Smooth muscle cell (in vitro differentiated cells): ENCODE results near the gene COMMD4. TPM values are rescaled to one million over a fixed set of nuclear protein-coding genes. Genes with fewer than 3 reads are reported as not detected.
A peak's percentile ranks its signal among the peaks of the same experiment; 100 is the strongest.
"Not testable (repeated sequence)": the region's sequence is repeated elsewhere in the genome, so short reads cannot be mapped to it uniquely, and the experiment has no call there.

Experiments used
- DNase-seq: peaks from one replicate; lab custom pipeline; 2025; ENCODE audit not compliant: unreplicated experiment; lab: John Stamatoyannopoulos, UW
- H2AFZ ChIP-seq: fragments of 200-600 bp; sonication (generic); 2 replicates; pipeline ENCODE4 v1.6.0; 2016; ENCODE audit warnings: antibody characterized with exemption, low read depth, mild to moderate bottlenecking
- H3F3A ChIP-seq: fragments of 200-600 bp; sonication (generic); 2 replicates; pipeline ENCODE4 v1.6.0; 2017; ENCODE audit warnings: antibody characterized with exemption, low read depth
- H3K27ac ChIP-seq: fragments of 200-600 bp; sonication (generic); 2 replicates; pipeline ENCODE4 v1.5.1; 2016; ENCODE audit warnings: low read depth, mild to moderate bottlenecking
- H3K27me3 ChIP-seq: fragments of 200-600 bp; sonication (generic); 2 replicates; pipeline ENCODE4 v1.6.1; 2016; ENCODE audit warnings: low read depth, mild to moderate bottlenecking
- H3K36me3 ChIP-seq: fragments of 200-600 bp; sonication (generic); 2 replicates; pipeline ENCODE4 v1.5.1; 2016; ENCODE audit warnings: low read depth
- H3K4me1 ChIP-seq: fragments of 200-600 bp; sonication (generic); 2 replicates; pipeline ENCODE4 v1.5.1; 2016; ENCODE audit warnings: low read depth
- H3K4me2 ChIP-seq: fragments of 200-600 bp; sonication (generic); 2 replicates; pipeline ENCODE4 v1.6.0; 2016; ENCODE audit warnings: mild to moderate bottlenecking
- H3K4me3 ChIP-seq: fragments of 200-600 bp; sonication (generic); 2 replicates; pipeline ENCODE4 v1.5.1; 2016; ENCODE audit warnings: mild to moderate bottlenecking
- H3K79me2 ChIP-seq: fragments of 200-600 bp; sonication (generic); 2 replicates; pipeline ENCODE4 v1.6.0; 2016; ENCODE audit warnings: low read depth, mild to moderate bottlenecking
- H3K9ac ChIP-seq: fragments of 200-600 bp; sonication (generic); 2 replicates; pipeline ENCODE4 v1.6.0; 2016; ENCODE audit warnings: low read depth
- H3K9me3 ChIP-seq: fragments of 200-600 bp; sonication (generic); replicated peaks from 2 replicates; pipeline ENCODE4 v1.5.1; 2016; ENCODE audit warnings: low read depth
- H4K20me1 ChIP-seq: fragments of 200-600 bp; sonication (generic); 2 replicates; pipeline ENCODE4 v1.6.0; 2016; ENCODE audit warnings: low read depth
- WGBS: methylation state at CpG from one replicate; pipeline ENCODE4 v1.1.7; 2016; ENCODE audit warnings: low lambda C conversion rate; 5-methylcytosine and 5-hydroxymethylcytosine counted together
- polyA plus RNA-seq: library from polyadenylated mRNA; unstranded; fragments of >200 nt; fragmentation: Nextera tagmentation; extraction: Ambion mirVana; gene quantifications from 2 replicates; pipeline ENCODE4 v1.2.1, GENCODE V29; 2016
- total RNA-seq: library from RNA; depleted of rRNA; stranded (reverse); fragments of >200 nt; gene quantifications from 2 replicates; pipeline ENCODE4 v1.2.3, GENCODE V29; 2014
- TF ChIP-seq, protein P1 (sequence below): fragments of 200-600 bp; sonication (generic); IDR thresholded peaks from 2 replicates; pipeline ENCODE4 v1.5.1; 2017; ENCODE audit warnings: borderline replicate concordance, mild to moderate bottlenecking, antibody characterized with exemption; ENCODE audit not compliant: insufficient read depth, poor library complexity, severe bottlenecking

COMMD4 gene
- total RNA-seq (39.7 and 48.9 TPM in 2 replicates), polyA plus RNA-seq (67.1 and 72.4 TPM in 2 replicates)

DNA sequence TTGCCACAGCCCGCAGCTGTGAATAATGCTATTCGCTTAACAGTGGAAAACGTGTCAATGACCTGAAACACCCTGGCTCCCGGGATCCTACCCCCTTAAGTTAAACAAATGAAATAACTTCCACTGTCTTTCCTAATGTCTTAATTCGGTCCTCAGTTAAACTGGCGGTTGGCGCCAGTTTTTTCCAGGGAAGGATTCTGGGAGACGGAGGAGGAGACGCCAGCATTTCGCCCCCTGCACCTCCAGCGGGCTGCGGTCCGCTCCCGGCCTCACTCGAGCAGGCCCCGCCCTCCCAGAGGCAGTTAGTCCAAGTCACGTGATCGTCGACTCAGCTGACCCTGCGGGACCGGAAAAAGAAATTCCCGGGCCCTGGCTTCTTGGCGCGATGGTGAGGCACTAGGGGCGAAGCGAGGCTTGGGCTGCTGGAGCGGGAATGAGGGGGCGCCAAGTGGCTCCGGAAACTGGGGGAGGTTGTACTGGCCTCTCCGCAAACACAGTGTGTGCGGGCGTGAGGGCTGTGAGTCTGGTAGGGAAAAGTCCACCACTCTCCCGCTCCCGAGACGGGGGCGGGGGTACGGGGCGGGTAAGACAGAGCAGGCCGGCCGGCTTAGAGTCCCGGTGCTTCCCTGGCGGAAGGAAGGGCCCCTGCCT, at the start of gene COMMD4:
COMMD4 (plus strand) TSS at position 359 of the 651 bp plus-strand sequence; CDS start at position 386, 27 bp downstream.
- TF ChIP-seq, protein P1, sequence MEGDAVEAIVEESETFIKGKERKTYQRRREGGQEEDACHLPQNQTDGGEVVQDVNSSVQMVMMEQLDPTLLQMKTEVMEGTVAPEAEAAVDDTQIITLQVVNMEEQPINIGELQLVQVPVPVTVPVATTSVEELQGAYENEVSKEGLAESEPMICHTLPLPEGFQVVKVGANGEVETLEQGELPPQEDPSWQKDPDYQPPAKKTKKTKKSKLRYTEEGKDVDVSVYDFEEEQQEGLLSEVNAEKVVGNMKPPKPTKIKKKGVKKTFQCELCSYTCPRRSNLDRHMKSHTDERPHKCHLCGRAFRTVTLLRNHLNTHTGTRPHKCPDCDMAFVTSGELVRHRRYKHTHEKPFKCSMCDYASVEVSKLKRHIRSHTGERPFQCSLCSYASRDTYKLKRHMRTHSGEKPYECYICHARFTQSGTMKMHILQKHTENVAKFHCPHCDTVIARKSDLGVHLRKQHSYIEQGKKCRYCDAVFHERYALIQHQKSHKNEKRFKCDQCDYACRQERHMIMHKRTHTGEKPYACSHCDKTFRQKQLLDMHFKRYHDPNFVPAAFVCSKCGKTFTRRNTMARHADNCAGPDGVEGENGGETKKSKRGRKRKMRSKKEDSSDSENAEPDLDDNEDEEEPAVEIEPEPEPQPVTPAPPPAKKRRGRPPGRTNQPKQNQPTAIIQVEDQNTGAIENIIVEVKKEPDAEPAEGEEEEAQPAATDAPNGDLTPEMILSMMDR = no peak
- peak within 1 kb of the TSS; percentile 82 for H3K4me3 ChIP-seq
- peak within 1 kb of the TSS; percentile 84 for H2AFZ ChIP-seq
- WGBS = 2% methylated on average over 33 of the region's 42 CpGs
- peak; percentile 75 for DNase-seq
- H3K4me2 ChIP-seq = peak within 1 kb of the TSS; percentile 96
- H3K9ac ChIP-seq = peak within 1 kb of the TSS; percentile 84
- no peaks in the 10 kb centered on the region for H3K9me3 ChIP-seq
- H3K4me1 ChIP-seq = peaks cover 8% of the 10 kb centered on the region
- peak within 1 kb of the TSS; percentile 47 for H3K27ac ChIP-seq
- H3K79me2 ChIP-seq = peaks cover 6% of the 10 kb centered on the region
- H4K20me1 ChIP-seq = no peaks in the 10 kb centered on the region
- no peaks in the 10 kb centered on the region for H3F3A ChIP-seq
- no peaks in the 10 kb centered on the region for H3K27me3 ChIP-seq
- H3K36me3 ChIP-seq = no peaks in the 10 kb centered on the region

DNA sequence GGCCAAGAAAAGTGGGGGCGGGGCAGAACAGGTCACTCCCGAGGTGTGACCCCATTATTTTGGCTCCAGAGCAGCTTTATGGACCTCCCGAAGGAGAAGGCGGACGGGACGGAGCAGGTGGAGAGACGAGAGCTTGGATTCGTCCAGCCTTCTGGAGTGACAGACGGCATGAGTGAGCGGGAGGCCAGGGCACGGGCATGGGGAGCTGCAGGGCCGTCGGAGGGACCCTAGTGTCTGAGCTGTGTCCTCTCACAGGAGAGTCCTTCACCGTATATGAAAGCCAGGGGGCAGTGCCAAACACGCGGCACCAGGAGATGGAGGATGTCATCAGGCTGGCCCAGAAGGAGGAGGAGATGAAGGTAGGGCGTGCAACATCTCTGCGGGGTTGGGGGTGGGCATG, 42.2 kb upstream of the COMMD4 start:
- H3K4me2 ChIP-seq, H3K9ac ChIP-seq, H3K27me3 ChIP-seq, H2AFZ ChIP-seq, H3K4me1 ChIP-seq, H3K4me3 ChIP-seq, DNase-seq, H3K27ac ChIP-seq, H3F3A ChIP-seq, H3K79me2 ChIP-seq, H3K36me3 ChIP-seq, H3K9me3 ChIP-seq, H4K20me1 ChIP-seq: not testable (repeated sequence)
- WGBS = 91% methylated on average over 12 of the region's 18 CpGs

DNA sequence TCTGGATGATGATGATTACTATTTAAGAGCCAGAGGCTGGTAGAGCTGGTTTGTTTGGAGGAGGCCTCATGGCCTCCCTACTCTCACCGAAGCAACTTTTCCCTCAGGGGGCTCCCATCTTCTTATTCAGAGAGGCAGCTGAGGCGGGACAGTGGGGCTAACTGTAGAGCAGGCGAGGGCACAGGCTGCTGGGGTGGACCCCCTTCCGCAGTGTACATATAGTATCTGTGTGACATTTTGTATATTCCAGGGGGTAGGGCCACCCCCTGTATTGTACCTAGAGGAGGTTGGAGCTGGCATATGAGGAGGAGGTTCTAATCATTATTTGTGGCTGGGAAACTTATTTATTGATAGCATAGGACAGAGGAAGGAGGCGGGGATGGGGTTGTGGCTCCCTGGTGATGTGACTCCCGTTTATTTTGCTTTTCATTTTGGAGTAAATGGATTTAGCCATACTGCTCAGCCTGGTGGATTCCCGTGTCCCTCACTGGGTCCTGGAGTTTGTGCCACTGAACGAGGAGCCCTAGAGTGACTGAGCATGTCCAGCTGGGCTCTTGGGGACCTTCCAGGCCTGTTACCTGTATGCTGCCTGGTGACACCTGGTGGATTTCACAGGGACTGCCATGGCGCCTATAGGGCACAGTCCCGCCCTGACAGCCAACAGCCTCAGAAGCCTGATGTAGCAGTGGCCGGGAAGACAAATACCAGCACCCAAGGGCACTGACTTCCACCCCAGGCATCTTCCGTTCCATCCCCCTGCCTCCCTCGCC, 37.1 kb upstream of the COMMD4 start:
- H3K4me2 ChIP-seq, H2AFZ ChIP-seq, H3F3A ChIP-seq, H3K9me3 ChIP-seq, DNase-seq, H3K4me3 ChIP-seq, H3K9ac ChIP-seq, H3K4me1 ChIP-seq, H3K27ac ChIP-seq, H3K79me2 ChIP-seq, H3K36me3 ChIP-seq, H4K20me1 ChIP-seq, H3K27me3 ChIP-seq: not testable (repeated sequence)
- 69% methylated on average over 9 of the region's 13 CpGs for WGBS

DNA sequence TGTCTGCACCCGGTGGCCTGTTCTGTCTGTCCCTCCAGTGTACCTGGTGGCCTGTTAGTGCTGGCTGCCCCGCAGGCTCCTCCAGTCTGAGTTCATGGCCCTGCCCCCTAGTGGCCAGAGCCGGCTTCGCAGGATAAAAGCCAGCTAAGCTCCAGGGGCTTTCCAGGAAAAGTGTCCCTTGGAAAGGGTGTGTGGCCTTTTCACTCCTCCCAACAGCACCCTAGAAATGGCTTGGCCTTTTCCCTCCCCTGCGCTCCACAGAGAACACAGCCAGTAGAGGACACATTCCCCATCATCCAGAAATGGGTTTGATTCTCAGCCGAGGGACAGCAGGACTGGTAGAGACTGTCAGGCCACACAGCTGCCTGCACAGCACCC, 36.6 kb upstream of the COMMD4 start:
- H3K4me3 ChIP-seq, H3K9ac ChIP-seq, H3K4me2 ChIP-seq, H4K20me1 ChIP-seq, H3K27ac ChIP-seq, H3K79me2 ChIP-seq, H2AFZ ChIP-seq, H3K36me3 ChIP-seq, H3F3A ChIP-seq, H3K4me1 ChIP-seq, H3K9me3 ChIP-seq, DNase-seq, H3K27me3 ChIP-seq: not testable (repeated sequence)
- TF ChIP-seq, protein P1 = peak; percentile 50
- WGBS = 23% methylated on average over 6 of the region's 6 CpGs

DNA sequence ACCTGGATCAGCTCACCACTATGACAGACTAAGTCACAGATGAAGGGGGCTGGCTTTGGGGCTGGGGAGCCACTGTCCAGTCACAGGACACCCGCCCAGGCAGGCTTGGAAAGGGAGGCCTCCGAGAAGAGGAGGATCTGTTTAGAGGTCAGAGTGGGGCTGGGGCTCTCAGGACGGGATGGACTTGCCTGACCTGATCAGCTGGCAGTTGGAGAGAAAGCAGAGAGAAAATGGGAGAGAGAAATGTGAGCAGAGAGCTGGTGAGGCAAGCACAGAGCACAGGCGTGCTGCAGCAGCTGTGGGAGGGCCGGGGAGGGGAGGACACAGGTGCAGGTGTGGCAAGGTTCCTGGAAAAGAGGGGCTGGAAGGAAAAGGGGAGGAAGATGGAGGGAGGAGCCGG, 35.8 kb upstream of the COMMD4 start:
- not testable (repeated sequence) for H3F3A ChIP-seq, H3K27ac ChIP-seq, H3K4me3 ChIP-seq, H3K9ac ChIP-seq, H3K36me3 ChIP-seq, H3K4me2 ChIP-seq, H3K4me1 ChIP-seq, H3K79me2 ChIP-seq, DNase-seq, H4K20me1 ChIP-seq, H3K9me3 ChIP-seq, H3K27me3 ChIP-seq, H2AFZ ChIP-seq
- 47% methylated on average over 4 of the region's 6 CpGs for WGBS
